Ureter (tissue), 1 donor: ENCODE results near the gene UBQLN1. TPM values are rescaled to one million over a fixed set of nuclear protein-coding genes. Genes with fewer than 3 reads are reported as not detected.

Source experiments
- DNase-seq: peaks from one replicate; pipeline ENCODE4 v3.0.0-alpha.2; 2020; ENCODE audit warnings: low spot score
- total RNA-seq: library from RNA; stranded (reverse); gene quantifications from one replicate; pipeline ENCODE4 v1.2.4, GENCODE V29; 2023
- donor health status: DM: yes; HTN: yes; CAD: no.

The UBQLN1 gene
- total RNA-seq, 1 donor from 2014 or later: 123 TPM

DNA sequence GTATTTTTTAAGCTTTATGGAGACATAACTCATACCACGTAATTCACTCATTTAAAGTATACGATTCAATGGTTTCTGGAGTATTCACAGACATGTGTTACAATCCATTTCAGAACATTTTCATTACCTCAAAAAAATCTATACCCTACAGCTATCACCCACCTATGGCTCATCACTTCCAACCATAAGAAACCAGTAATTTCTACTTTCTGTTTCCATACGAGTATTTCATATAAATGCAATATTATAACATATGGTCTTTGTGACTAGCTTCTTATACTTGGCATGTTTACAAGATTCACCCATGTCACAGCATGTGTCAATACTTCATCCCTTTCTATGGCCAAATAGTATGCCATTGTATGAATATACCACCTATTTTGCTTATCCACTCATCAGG lies 18.8 kb downstream of the UBQLN1 start:
- DNase-seq: no peak

DNA sequence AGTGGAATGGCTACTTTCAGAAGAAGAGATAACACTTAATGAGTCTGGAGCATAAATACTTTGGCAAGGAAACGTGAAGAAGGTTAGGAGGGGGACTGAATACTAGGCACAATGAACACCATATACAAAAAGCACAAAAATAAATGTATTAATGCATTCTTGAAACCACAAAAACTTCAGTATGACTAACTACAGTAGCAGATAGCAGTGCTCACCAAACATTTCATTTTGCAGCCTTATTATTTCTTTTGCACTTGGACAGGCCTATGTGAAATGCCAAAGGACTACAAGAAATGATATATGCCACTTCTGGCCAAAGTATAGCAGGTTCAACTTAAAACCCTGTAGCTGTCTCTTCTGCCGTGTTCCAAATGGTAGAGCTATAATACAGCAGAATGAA lies 26.3 kb downstream of the UBQLN1 start:
- no peak for DNase-seq

DNA sequence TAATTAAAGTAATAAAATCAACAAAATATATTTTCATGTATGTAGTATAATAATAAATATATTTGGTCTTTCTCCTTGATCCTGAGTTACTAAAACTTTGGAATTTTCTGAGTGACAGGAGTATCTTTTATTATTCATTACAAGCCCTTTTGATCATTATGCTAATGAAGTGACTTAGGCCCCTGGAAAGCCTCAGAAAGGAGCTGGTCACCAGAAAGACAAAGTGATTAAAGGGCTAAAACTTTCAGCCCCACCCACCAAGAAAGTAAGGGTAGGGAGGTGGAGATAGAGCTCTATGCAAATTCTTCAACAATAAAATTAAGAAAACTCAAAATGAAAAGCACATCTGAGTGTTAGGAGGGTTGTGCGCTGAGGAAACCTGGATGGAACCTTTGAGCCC lies 27.5 kb downstream of the UBQLN1 start:
- DNase-seq: no peak

DNA sequence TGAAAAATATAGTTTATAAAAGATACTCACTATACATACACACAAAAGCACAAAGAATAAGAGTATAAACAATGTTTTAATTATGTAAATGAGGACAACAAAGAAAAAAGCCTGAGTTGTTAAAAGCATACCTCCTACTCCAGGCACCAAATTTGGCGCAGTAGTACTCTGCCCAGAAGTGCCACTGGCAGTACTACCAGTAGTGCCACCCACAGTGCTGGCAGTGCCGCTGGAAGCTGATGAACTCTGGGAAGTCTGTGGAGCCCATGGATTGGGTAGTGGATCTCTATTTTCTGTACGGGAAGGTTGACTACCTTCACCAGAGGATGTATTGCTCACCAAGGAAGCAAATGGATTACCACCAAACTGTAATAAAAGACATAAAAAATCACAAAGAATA lies 30.2 kb downstream of the UBQLN1 start:
- no peak for DNase-seq

DNA sequence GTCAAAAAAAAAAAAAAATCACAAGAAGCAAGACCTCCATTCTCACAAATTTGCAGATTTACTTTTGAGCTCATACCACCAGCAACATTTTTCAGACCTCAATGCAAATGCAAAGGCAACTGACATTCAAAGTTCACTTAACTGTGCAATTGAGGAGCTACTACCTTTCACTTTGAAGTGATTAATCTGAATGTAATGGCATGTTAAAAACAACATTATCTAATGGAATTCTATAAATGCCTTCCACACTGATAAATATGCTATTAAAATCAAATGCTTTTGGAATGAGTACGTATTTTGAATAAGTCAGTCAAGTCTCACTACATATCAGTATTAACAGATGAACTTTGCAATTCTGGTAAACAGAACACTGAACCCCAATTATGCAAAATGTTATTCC lies 32.3 kb downstream of the UBQLN1 start:
- no peak for DNase-seq

DNA sequence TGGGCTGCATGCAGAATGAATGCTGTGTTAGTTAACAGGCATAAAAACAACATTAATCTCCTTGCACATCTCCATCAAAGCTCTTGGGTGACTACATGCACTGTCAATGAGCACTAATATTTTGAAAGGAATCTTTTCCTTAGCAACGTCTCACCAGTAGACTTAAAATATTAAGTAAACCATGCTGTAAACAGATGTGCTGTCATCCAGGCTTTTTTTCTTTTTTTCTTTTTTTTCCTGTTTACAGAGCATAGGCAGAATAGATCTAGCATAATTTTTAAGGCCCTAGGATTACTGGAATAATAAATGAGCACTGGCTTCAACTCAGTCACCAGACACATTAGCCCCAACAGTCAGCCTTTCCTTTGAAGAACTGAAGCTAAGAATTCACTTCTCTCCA lies 36.3 kb downstream of the UBQLN1 start:
- no peak for DNase-seq

DNA sequence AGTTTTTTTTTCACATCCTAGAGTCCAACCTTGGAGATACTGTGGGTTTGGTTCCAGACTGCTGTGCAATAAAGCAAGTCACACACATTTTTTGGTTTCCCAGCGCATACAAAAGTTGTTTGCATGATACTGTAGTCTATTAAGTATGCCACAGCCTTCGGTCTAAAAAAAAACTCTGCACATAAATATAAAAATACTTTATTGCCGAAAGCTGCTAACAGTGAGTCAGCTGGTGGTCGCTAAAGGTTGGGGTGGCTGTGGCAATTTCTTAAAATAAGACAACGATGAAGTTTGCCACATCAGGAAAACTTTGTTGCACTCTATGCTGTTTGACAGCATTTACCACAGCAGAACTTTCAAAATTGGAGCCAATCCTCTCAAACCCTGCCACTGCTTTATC lies 37.4 kb downstream of the UBQLN1 start:
- DNase-seq: no peak

DNA sequence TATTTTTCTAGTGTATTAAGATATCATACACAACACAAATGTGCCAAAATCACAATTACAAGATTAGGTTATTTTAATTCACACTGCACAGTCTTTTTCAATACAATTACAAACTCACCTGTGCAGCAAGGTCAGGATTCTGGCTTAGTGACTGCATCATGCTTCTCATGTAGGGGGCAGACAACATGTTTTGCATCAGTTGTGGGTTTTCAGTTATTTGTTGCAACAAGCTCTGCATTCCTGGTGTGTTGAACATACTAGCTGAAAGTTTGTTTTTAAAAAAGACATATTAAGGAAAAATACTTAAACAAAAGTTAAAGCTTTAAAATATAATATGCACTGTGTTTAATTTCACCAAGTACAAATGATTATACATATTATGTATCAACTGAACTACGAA lies 38.7 kb downstream of the UBQLN1 start:
- DNase-seq: no peak

DNA sequence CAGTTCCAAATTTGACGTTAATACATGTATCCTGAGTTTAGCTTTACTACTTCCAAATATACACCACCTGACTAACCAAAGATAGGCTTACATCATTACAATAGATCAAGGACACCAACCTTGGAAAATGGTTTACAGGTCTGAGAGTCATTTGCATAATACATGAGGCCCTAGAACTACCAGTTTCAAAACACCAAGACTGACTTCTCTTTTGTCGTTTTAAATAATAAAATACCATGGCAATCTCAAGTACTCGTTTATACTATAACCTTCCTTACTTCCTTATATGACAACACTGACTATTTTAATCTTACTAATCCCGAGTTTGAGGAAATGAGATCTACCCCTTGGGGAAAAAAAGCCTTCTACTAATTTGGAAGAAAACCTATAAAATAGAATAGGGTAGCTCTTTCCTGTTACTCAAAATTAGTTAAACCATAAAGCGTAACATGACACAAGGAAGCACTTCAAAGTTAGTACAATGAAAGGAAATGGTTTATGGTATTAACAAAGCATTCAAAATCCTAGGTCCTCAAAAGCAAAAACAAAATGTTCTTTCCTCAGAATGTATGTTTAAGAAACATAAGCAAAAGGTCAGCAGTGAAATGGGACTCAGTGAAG lies 42.1 kb downstream of the UBQLN1 start:
- no peak for DNase-seq

DNA sequence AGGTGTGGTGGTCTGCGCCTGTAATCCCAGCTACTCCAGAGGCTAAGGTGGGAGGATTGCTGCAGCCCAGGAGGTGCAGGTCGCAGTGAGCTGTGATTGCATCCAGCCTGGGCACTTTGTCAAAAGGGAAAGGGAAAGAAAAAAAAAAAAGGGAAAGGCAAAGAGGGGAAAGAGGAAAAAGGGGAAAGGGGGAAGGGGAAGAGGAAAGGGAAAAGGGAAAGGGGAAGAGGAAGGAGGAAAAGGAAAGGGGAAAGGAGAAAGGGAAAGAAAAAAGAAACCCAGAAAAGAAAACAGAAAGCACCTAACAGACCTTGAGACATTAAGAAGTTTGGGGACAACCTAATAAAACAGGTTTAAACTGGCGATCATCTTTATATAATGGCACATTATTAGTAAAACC lies 44.8 kb downstream of the UBQLN1 start:
- DNase-seq: no peak

DNA sequence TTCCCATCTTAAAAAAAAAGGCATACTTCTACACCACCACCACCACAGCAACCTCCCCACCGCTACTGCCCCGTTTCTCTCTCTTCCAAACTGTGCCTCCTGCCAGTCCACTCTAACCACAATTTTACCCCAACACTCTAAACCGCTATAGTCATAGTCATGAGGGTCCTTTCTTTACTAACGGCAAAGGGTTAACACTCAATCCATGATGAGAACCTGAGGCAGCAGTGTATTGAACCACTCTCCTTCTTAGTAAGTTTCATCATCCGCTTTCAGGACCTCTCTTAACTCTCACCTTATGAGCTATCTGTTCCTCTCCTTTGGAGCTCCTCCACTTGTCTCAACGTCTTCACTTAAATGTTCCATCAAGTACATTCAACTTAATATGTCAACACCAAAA lies 50.8 kb downstream of the UBQLN1 start:
- DNase-seq: no peak

DNA sequence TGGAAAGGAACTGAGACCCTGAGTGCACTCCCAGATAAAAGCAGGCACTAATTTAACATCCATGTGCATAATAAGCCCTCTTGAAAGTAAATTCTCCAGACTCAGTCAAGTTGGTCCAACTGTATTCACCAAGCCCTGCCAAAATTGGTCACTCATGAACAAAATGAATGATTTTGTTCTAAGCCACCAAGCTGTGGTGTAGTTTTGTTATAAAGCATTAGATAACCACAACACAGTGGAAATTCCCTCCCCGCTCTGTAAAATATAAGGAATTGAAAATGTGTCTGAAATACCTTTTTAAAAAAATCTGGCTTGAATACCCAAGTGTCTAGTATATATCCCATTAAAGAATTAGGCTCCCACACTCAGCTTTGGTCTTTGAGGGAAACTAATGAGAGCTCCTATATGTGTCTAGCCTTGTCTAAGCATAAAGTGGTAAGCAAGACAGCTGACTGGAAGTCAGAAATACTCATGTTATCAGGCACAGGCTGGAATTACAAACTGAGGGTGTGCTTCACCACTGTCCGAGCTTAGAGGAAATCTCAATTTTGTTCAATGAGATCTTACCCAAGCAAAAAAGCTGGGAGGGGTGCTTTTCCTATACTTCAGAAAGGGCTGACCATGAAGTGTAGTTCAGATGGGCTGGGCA lies 51.6 kb downstream of the UBQLN1 start:
- DNase-seq: no peak

DNA sequence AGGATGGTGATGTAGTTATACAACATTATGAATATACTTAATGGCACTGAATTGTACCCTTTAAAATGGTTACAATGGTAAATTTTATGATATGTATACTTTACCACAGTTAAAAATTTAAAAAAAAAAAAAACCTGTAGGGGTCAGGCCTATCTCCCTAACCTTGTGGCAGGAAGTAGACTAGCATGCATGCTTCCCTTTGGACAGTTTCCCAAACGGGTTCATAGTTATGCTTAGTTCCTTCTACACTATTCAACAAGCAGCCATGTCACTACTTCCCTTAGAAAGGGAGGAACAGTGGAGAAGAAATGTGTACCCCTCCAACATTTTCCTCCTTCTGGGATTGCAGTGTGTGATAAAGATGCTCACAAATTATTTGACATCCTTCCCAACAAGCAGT lies 52.3 kb downstream of the UBQLN1 start:
- no peak for DNase-seq

DNA sequence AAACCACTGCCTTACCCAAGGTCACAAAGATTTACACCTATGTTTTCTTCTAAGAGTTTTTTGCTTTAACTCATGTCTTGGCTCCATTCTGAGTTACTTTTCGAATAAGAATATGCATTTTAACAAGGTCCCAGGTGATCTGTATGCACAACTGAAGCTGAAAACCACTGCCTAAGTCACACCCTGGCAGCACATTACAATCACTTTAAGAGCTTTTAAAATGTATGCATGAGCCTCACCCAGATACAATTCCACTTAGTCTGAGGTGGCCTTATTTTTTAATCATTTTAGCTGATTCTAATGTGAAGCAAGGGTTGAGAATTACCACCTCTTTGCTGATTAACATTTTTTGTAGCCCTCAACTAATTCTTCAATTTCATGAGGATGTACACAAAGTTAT lies 55.3 kb downstream of the UBQLN1 start:
- DNase-seq: no peak

DNA sequence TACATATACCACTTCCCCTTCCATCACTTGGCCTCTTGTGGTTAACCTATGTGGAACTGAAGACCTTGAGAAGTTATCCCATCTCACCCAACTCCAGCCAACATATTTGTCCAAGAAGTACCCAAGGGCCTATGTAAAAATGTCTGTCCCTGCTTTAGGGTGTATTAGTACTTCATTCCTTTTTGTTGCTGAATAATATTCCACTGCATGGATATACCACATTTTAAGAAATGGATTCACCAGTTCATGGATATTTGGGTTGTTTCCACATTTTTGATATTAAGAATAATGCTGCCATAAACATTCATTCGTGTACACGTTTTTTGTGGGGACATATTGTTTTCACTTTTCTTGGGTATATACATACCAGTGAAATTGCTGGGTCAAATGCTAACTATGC lies 56.2 kb downstream of the UBQLN1 start:
- DNase-seq: no peak

DNA sequence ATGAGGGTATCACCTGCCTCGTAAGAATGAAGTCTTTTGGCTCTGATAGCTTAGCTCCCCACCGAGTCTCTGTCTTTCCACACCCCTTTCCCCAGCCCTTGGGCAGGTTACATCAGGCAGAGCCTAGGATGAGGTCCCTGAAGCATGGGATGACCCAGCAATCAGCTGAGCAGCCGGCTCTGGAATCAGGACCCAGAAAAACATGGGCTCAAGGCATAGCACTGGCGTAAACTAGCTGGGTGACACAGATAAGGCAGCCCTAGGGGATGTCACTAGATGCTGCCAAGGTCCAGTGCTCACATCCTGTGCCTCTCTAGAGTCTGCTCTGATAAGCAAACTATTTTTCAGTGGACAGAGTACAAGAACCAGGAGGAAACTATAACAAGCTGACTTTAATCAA lies 58.2 kb downstream of the UBQLN1 start:
- DNase-seq: no peak

DNA sequence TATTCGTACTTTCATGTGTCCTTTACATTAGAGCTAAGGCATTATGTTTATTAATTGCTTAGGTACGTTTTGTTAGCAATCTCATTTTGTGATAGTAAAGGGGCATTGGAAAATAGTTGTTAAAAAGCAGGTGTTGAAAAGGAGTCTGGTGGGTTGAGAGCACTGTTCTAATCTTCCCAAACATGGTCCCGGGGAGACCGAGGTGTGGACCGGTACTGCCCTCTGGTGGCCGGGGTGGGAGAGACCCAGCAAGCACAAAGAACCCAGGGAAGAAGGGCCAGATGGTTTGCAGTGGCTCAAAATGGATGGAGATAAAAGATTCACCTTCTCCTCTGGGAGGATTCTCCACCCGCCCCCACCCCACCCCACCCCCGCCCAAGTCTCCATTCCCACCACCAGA lies 58.7 kb downstream of the UBQLN1 start:
- peak; percentile 73 for DNase-seq

DNA sequence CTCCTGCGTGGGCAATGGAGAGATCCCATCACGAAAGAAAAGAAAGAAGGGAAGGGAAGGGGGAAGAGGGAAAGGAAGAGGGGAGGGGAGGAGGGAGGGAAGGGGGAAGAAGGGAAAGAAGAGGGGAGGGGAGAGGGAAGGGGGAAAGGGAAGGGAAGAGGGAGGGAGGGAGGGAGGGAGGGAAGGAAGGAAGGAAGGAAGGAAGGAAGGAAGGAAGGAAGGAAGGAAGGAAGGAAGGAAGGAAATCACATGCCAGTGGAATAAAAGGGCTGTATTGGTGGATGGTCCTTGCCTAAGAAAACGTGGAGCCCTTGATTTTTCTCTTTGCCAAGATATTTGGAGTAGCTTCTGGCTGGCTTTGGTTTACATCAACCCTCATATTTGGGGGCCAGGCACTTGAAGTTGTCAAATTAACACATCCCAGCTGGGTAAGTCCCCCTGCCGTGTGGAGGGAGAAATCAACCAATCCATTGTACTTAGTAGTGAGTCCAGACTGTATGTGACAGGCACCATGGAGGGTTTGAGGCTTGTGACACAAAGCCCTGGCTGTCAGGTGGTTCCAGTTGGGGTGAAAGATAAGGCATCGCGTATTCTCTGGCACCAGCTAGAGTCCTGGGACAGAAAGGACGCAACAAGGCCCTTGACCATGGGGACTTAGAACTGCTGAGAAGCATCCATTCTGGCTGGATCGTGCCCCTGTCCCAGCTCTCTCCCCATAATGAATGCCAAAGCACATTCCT lies 61.1 kb downstream of the UBQLN1 start:
- no peak for DNase-seq

DNA sequence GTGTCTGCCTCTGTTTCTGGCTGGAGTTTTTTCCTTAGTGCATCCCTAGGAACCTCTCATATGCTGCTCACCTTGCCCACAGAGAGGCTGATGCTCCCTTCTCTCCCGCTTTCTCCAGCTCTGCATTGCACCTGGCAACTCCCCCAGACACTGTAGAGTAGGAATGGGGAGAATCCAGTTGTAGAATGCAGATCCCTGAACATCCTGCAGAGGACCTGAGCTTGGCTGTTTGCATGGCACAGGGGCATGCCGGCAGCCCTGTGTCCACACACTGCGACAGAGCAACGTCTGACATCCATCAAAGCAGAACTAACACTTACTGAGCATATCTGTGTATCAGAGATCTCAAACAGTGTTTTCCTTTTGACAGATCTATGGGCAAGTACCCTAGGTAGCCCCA lies 65.0 kb downstream of the UBQLN1 start:
- DNase-seq: no peak

DNA sequence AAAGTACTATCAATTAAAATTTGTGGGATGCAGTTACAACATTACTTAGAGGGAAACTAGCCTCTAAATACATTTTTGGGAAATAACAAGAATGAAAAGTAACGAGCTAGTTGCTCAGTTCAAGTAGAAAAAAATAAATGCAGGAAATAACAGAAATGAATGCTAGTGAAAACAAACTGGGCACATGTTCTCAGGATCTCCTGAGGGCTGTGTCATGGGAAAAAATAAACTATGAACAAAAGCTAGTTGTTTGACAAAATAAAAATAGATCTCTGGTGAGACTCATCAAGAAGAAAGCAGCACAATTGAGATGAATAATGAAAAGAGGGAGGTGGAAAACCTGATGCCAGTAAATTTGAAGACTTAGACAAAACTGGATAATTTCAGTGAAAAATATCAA lies 68.5 kb downstream of the UBQLN1 start:
- no peak for DNase-seq

DNA sequence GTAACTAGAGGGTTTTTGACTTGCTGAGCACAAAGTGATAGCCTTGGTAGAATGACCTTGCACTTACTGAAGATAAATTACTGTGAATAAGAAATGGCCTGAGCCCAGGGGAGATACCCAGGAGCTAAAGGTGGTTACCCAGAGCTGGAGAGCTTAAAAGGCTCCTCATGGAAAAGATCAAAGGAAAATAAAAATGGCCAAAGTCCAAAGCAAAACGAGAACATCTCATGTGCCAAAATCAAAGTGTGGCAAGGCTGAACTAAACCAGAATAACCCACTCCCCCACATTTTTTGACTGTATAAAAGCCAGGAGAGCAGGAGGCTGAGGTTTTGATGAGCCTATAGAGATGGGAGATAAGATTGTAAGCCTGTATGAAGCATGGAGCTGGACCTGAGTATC lies 70.4 kb downstream of the UBQLN1 start:
- no peak for DNase-seq

DNA sequence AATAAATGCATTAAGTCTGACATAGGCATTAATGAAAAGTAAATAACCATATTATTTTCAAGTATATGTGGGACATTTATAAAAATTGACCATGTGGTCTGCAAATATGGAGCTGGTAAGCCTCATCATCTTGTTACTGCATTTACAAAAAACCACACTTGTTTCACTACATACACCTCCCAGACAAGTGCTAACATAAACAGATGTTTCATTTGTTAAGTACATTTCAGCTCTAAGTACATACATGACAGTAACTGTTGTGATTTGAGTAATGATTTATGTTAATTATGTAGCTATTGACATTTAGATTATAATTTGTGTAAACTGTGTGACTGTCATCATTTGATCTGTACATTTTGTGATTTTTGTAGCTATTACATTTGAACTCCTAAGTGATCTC lies 70.9 kb downstream of the UBQLN1 start:
- DNase-seq: no peak

DNA sequence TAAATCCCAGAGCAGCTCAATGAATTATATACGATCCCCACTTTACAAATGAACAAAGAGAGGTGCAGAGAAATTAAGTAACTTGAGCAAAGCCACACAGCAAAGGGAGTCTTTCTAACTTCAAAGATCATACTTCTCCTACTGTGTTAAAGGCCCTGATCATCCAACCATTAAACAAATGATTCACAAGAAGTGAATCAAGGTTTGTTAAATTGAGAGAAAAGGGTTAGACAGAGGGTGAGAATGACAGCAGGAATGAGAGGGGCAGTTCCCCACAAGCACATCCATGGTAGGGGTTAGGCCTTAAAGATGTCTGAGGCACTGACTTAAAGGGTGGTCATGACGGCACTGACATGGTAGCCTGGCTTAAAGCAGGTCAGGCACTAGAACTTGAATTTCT lies 74.1 kb downstream of the UBQLN1 start:
- no peak for DNase-seq
